Measurements from ENCODE around the gene MTM1.

- TF ChIP-seq POLR2AphosphoS5 (IDR thresholded peaks at IDR 0.05; ENCODE audit: low read depth, low read length) (no peak), TAF1 (IDR thresholded peaks at IDR 0.05; ENCODE audit: borderline replicate concordance, insufficient read depth, low read length) (no peak), SIN3A (IDR thresholded peaks at IDR 0.05; ENCODE audit: borderline replicate concordance, insufficient read depth, low read length) (no peak)
- TF ChIP-seq, protein P1, sequence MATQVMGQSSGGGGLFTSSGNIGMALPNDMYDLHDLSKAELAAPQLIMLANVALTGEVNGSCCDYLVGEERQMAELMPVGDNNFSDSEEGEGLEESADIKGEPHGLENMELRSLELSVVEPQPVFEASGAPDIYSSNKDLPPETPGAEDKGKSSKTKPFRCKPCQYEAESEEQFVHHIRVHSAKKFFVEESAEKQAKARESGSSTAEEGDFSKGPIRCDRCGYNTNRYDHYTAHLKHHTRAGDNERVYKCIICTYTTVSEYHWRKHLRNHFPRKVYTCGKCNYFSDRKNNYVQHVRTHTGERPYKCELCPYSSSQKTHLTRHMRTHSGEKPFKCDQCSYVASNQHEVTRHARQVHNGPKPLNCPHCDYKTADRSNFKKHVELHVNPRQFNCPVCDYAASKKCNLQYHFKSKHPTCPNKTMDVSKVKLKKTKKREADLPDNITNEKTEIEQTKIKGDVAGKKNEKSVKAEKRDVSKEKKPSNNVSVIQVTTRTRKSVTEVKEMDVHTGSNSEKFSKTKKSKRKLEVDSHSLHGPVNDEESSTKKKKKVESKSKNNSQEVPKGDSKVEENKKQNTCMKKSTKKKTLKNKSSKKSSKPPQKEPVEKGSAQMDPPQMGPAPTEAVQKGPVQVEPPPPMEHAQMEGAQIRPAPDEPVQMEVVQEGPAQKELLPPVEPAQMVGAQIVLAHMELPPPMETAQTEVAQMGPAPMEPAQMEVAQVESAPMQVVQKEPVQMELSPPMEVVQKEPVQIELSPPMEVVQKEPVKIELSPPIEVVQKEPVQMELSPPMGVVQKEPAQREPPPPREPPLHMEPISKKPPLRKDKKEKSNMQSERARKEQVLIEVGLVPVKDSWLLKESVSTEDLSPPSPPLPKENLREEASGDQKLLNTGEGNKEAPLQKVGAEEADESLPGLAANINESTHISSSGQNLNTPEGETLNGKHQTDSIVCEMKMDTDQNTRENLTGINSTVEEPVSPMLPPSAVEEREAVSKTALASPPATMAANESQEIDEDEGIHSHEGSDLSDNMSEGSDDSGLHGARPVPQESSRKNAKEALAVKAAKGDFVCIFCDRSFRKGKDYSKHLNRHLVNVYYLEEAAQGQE (IDR thresholded peaks at IDR 0.05; ENCODE audit: insufficient read depth in 1 of 2, low read depth in 2 of 2, low read length in 2 of 2), result no peak
These were observed 38.8 kb downstream of the MTM1 start for GRCh38 chrX:150607201-150607600.

Measured in PFSK-1 (cell line).